22Rv1 (cell line): ENCODE data around the gene MUC16.
"Not testable (repeated sequence)": the region's sequence is repeated elsewhere in the genome, so short reads cannot be mapped to it uniquely, and the experiment has no call there.

ENCODE experiments used
- H3K27ac ChIP-seq: fragments of 450-650 bp; 2 replicates; pipeline ENCODE4 v1.5.1; 2017
- ZFX ChIP-seq: fragments of 450-650 bp; IDR thresholded peaks from 2 replicates; pipeline ENCODE4 v1.6.1; 2017; ENCODE audit warnings: antibody characterized with exemption, borderline replicate concordance
- TF ChIP-seq, protein P1 (sequence below): fragments of 450-650 bp; IDR thresholded peaks from 2 replicates; pipeline ENCODE4 v1.5.1; 2017; ENCODE audit warnings: mild to moderate bottlenecking

Gene MUC16

DNA sequence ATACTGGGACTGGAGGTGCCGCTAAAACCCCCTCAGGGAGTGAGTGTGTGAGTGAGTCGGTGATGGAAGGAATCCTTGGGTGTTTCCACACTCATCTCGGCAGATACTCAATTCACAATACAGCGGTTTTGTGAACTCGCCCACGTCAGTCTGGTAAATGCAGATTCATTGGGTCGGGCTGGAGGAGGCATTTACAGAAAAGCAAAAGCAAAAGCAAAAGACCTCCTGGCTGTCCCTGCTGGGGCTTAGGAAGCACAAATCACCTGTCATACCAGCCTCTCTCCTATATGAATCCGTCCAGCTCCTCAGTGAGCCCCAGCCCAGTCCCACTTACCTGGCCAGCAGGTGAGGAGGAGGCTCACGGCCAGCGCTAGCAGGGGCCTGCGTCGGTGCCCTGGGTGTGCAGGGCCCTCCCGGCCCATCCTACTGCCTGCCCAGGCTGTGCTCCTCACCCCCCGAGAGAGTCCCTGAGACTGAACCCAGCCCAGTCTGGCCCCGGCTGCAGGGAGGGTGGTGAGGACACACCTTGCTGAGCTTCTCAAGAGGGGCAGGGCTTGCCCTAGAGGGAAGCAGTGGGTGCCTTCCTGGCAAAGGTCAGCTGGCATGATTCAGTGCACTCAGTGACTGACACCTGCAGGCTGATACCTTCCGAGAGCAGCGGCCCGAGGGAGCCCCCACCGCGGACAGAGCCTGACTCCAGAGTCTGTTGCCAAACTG, at the start of gene MUC16:
Gene MUC16 (minus strand): TSS at position 475 of the 717 bp plus-strand sequence.
- TF ChIP-seq, protein P1, sequence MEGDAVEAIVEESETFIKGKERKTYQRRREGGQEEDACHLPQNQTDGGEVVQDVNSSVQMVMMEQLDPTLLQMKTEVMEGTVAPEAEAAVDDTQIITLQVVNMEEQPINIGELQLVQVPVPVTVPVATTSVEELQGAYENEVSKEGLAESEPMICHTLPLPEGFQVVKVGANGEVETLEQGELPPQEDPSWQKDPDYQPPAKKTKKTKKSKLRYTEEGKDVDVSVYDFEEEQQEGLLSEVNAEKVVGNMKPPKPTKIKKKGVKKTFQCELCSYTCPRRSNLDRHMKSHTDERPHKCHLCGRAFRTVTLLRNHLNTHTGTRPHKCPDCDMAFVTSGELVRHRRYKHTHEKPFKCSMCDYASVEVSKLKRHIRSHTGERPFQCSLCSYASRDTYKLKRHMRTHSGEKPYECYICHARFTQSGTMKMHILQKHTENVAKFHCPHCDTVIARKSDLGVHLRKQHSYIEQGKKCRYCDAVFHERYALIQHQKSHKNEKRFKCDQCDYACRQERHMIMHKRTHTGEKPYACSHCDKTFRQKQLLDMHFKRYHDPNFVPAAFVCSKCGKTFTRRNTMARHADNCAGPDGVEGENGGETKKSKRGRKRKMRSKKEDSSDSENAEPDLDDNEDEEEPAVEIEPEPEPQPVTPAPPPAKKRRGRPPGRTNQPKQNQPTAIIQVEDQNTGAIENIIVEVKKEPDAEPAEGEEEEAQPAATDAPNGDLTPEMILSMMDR, result no peak
- no peak for TF ChIP-seq ZFX
- H3K27ac ChIP-seq, result no peak within 1 kb of the TSS

DNA sequence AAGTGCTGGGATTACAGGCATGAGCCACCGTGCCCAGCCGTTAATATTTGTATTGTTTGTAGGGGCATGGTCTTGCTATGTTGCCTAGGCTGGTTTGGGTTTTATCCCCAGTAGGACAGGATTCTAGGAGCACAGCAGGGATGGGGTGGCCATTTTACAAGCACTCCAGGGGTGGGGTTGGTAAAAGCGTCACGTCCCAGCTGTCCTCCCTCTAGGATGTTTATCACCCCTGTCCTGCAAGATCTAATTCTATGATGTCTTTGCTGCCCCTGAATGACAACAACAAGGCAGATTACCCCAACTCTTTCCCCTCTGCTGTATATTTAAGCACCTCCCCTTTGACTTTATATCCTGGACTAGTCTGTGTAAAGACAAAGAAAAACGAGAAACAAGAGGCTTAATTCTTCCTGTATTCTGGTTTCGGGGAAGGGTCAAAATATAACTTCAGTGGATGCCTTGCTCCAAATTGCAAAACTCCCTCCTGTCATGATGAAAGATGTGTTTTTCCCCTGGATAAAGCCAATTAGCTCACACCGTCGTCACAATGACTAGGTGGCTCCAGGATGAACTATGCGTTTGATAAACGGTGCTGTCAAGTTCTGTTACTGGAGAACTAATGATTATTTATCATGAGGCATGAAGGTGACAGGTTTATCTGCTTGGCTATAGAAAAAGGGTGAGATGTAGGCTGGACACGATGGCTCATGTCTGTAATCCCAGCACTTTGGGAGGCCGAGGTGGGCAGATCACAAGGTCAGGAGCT, 48.9 kb upstream of the MUC16 start:
- H3K27ac ChIP-seq, result no peak overlapping the region
- TF ChIP-seq, protein P1, result no peak
- TF ChIP-seq ZFX, result no peak

DNA sequence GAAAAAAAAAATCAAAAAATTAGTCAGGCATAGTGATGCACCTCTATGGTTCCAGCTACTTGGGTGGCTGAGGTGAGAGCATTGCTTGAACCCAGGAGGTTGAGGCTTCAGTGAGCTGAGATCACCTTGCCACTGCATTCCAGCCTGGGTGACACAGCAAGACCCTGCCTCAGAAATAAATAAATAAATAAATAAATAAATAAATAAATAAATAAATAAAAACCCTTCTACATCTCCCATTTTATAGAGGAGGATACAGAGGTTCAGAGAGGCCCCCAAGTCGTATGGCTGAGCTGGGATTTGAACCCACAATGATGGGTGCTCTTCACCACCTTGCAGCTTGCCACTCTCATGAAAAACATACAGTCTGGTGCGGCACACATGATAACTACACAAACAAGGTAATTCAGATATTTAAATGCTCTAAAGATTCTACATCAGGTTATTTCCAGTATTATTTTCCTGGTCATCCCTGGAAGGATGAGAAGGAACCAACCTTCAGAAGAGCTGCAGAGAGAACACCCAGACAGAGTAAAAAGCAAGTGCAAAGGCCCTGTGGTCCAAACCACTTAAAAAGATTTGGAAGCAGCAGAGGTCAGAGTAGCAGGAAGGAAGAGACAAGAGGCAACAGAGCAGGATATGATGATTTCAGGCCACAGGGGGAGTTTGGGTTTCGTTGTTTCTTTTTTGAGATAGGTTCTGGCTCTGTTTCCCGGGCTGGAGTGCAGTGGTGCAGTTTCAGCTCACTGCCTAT, 47.5 kb upstream of the MUC16 start:
- no peak overlapping the region for H3K27ac ChIP-seq
- TF ChIP-seq, protein P1, result no peak
- TF ChIP-seq ZFX, result no peak

DNA sequence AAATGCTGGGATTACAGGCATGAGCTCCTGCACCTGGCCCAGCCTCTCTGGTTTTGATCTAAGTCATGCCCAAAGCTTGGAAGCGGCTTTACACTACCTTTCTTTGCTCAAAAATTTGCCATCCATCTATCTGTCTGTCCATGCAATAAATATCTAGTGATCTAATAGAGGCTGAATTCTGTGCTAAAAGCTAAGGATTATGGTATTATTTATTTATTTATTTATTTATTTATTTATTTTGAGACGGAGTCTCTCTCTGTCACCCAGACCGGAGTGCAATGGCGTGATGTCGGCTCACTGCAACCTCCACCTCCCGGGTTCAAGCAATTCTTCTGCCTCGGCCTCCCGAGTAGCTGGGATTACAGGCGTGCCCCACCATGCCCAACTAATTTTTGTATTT, 45.9 kb upstream of the MUC16 start:
- H3K27ac ChIP-seq, result not testable (repeated sequence)

DNA sequence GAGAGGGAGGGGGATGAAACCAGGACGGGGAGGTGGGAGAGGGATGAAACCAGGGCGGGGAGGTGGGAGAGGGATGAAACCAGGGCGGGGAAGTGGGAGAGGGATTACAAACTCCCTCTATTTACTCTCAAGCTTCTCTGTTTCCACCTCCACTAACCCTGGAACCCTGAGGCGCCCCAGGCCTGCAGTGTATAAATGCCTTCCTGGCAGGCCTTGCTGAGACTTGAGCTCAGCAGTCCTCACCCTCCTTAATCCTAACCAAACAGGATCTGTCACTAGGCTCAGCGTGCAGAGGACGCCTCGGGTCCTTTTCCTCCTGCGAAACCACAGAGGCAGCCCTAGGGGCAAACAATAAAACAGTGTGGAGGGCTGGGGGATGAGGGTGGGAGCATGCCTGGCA, 44.6 kb upstream of the MUC16 start:
- TF ChIP-seq, protein P1, result no peak
- no peak for TF ChIP-seq ZFX
- no peak overlapping the region for H3K27ac ChIP-seq

DNA sequence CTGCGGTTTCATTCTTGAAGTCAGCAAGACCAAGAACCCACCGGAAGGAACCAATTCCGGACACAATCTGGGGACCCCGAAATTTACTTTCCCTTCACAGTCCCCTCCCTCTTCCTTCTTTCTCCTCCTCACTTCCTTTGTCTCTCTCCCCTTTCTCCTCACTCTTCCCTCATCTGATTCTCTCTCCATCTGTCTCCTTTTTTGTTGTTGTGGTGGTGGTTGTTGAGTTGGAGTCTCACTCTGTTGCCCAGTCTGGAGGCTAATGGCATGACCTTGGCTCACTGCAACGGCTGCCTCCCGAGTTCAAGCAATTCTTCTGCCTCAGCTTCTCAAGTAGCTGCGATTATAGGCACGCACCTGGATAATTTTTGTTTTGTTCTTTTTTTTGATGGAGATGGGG, 44.0 kb upstream of the MUC16 start:
- no peak overlapping the region for H3K27ac ChIP-seq
- TF ChIP-seq, protein P1, result no peak
- no peak for TF ChIP-seq ZFX

DNA sequence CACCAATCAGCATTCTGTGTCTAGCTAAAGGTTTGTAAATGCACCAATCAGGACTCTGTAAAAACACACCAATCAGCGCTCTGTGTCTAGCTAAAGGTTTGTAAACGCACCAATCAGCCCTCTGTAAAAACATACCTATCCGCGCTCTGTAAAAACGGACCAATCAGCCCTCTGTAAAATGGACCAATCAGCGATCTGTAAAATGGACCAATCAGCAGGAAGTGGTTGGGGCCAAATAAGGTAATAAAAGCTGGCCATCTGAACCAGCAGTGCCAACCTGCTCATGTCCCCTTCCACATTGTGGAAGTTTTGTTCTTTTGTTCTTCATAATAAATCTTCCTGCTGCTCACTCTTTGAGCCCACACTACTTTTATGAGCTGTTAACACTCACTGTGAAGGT, 43.5 kb upstream of the MUC16 start:
- not testable (repeated sequence) for H3K27ac ChIP-seq

DNA sequence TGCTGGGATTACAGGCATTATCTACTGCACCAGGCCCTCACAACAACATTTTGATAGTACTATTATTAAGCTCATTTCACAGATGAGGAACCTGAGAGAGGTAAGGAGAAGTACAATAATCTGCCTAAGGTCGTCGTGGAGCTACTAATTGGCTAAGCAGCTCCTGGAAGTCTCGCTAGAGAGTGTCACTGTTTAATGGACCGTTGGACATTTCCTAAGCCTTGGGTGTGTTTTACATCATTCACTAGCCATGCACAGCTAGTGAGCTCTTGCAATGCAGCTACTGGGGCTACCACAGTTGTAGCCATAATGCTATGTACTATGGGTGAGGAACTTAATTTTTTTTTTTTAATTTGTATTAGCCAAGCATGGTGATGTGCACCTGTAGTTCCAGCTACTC, 42.7 kb upstream of the MUC16 start:
- TF ChIP-seq, protein P1, result no peak
- no peak for TF ChIP-seq ZFX
- no peak overlapping the region for H3K27ac ChIP-seq
